Suprapubic skin (tissue), 4 donors: ENCODE measurements around the gene EIF2S3. TPM values are rescaled to one million over a fixed set of nuclear protein-coding genes. Genes with fewer than 3 reads are reported as not detected.
"Not testable (repeated sequence)": the region's sequence is repeated elsewhere in the genome, so short reads cannot be mapped to it uniquely, and the experiment has no call there.

Experiments used
- DNase-seq, 2 donors: peaks; one replicate each; pipeline ENCODE4 v3.0.0-alpha.2; 2019; ENCODE audit warnings: low spot score in 2 of 2
- H3K27ac ChIP-seq: fragments of 200-600 bp; sonication (generic); one replicate; pipeline ENCODE4 v1.5.1; 2019
- H3K27me3 ChIP-seq: fragments of 200-600 bp; sonication (generic); one replicate; pipeline ENCODE4 v1.5.1; 2019
- H3K36me3 ChIP-seq: fragments of 200-600 bp; sonication (generic); one replicate; pipeline ENCODE4 v1.5.1; 2019
- H3K4me1 ChIP-seq: fragments of 200-600 bp; sonication (generic); one replicate; pipeline ENCODE4 v1.5.1; 2019
- H3K4me3 ChIP-seq: fragments of 200-600 bp; sonication (generic); one replicate; pipeline ENCODE4 v1.5.1; 2019; ENCODE audit warnings: mild to moderate bottlenecking
- H3K9me3 ChIP-seq: fragments of 200-600 bp; sonication (generic); one replicate; pipeline ENCODE4 v1.5.1; 2019
- EP300 ChIP-seq: sonication (generic); formaldehyde crosslinking; IDR thresholded peaks from one replicate; pipeline ENCODE4 v1.6.1; 2017; ENCODE audit warnings: antibody characterized with exemption
- POLR2A ChIP-seq, 2 donors: fragments of 450-650 bp; IDR thresholded peaks; one replicate each; pipeline ENCODE4 v1.6.1; 2017; ENCODE audit warnings: antibody characterized with exemption in 2 of 2, mild to moderate bottlenecking in 2 of 2, moderate library complexity in 2 of 2
- POLR2AphosphoS5 ChIP-seq, 3 donors: sonication (generic); formaldehyde crosslinking; IDR thresholded peaks; one replicate each; pipeline ENCODE4 v1.6.1; 2017; ENCODE audit warnings: antibody characterized with exemption in 3 of 3
- WGBS: methylation state at CpG from one replicate; pipeline ENCODE4 v1.1.5; 2018; 5-methylcytosine and 5-hydroxymethylcytosine counted together
- total RNA-seq, 4 donors: library from RNA; depleted of rRNA; stranded (reverse); fragments of >200 nt; gene quantifications; one replicate each; pipeline ENCODE4 v1.1.0, GENCODE V29; 2016
- TF ChIP-seq, protein P1 (sequence below), 2 donors: fragments of 200-600 bp in 1 of 2; fragments of 450-650 bp in 1 of 2; sonication (generic) in 1 of 2; IDR thresholded peaks; one replicate each; pipeline ENCODE4 v1.5.1; 2016 to 2019; ENCODE audit warnings: antibody characterized with exemption in 2 of 2, mild to moderate bottlenecking in 1 of 2, moderate library complexity in 1 of 2

EIF2S3 gene
- total RNA-seq, 4 donors from 2014 or later: 111 to 118 (median 115) TPM

DNA sequence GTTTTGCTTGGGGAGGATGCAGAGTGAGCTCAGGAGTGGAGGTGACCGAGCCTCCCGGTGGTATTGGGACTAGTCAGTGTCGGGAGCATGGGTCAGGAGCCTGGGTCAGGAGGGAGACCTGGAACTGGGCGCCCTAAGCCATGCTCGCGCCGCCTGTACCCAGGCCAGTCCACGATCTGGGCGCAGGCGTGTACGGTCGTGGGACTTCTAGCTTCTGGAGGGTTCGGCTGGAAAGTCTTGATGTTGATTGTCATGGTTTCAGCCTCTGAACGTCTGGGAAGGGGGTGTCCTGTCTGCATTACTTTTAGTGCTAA, 244 bp downstream of the EIF2S3 start:
- WGBS: 3% methylated on average over 11 of the region's 14 CpGs
- H3K4me3 ChIP-seq: no peak overlapping the region
- no peak for DNase-seq

DNA sequence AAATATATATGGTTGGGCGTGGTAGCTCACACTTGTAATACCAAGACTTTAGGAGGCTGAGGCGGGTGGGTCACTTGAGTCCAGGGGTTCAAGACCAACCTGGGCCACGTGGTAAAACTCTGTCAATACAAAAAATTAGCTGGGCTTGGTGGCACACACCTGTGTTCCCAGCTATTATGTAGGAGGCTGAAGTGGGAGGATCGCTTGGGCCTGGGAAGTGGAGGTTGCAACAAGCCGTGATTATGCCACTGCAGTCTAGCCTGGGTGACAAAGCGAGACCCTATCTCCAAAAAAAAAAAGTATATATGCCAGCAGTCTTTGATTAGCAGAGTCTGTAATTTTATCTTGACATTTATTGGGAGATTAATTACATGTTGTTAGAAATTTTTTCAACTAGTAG, 8.7 kb downstream of the EIF2S3 start:
- Histone ChIP-seq H3K36me3 (peaks cover 62% of the 10 kb centered on the region), H3K27me3 (no peaks in the 10 kb centered on the region), H3K4me1 (no peaks in the 10 kb centered on the region), H3K27ac (no peak overlapping the region), H3K4me3 (no peak overlapping the region), H3K9me3 (no peaks in the 10 kb centered on the region)
- whole genome bisulfite sequencing: 92% methylated on average over 6 of the region's 6 CpGs
- TF ChIP-seq EP300 (no peak), POLR2A (IDR thresholded peaks at IDR 0.05) (no peak), POLR2AphosphoS5 (IDR thresholded peaks at IDR 0.05) (no peak)
- TF ChIP-seq, protein P1, sequence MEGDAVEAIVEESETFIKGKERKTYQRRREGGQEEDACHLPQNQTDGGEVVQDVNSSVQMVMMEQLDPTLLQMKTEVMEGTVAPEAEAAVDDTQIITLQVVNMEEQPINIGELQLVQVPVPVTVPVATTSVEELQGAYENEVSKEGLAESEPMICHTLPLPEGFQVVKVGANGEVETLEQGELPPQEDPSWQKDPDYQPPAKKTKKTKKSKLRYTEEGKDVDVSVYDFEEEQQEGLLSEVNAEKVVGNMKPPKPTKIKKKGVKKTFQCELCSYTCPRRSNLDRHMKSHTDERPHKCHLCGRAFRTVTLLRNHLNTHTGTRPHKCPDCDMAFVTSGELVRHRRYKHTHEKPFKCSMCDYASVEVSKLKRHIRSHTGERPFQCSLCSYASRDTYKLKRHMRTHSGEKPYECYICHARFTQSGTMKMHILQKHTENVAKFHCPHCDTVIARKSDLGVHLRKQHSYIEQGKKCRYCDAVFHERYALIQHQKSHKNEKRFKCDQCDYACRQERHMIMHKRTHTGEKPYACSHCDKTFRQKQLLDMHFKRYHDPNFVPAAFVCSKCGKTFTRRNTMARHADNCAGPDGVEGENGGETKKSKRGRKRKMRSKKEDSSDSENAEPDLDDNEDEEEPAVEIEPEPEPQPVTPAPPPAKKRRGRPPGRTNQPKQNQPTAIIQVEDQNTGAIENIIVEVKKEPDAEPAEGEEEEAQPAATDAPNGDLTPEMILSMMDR (IDR thresholded peaks at IDR 0.05): no peak
- DNase-seq: no peak

More for the DNA sequence above, 244 bp downstream of the EIF2S3 start:
- Histone ChIP-seq H3K9me3 (no peaks in the 10 kb centered on the region), H3K4me1 (no peaks in the 10 kb centered on the region), H3K27me3 (no peaks in the 10 kb centered on the region), H3K36me3 (peaks cover 9% of the 10 kb centered on the region), H3K27ac (peak overlapping the region; percentile 90)
- TF ChIP-seq, protein P1 (IDR thresholded peaks at IDR 0.05): no peak
- TF ChIP-seq POLR2A (IDR thresholded peaks at IDR 0.05): no peak
- TF ChIP-seq POLR2AphosphoS5 (IDR thresholded peaks at IDR 0.05): no peak
- TF ChIP-seq EP300: no peak

DNA sequence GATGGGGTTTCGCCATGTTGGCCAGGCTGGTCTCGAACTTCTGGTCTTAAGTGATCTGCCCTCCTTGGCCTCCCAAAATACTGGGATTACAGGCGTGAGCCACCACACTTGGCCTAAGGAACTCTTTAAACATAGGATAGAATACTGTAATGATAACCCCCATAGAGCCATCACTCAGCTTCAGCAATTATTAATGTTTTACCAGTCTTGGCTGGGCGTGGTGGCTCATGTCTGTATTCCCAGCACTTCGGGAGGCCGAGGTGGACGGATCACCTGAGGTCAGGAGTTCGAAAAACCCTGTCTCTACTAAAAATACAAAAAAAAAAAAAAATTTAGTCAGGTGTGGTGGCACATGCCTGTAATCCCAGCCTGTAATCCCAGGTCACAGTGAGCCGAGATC, 15.1 kb downstream of the EIF2S3 start:
- TF ChIP-seq POLR2AphosphoS5 (IDR thresholded peaks at IDR 0.05): no peak
- no peak for TF ChIP-seq EP300
- TF ChIP-seq POLR2A (IDR thresholded peaks at IDR 0.05): no peak
- TF ChIP-seq, protein P1 (IDR thresholded peaks at IDR 0.05): no peak
- Histone ChIP-seq H3K36me3 (peaks cover 46% of the 10 kb centered on the region), H3K9me3 (no peaks in the 10 kb centered on the region), H3K27ac (no peak overlapping the region), H3K27me3 (no peaks in the 10 kb centered on the region), H3K4me1 (no peaks in the 10 kb centered on the region), H3K4me3 (no peak overlapping the region)
- DNase-seq: no peak
- 94% methylated on average over 9 of the region's 9 CpGs for WGBS

DNA sequence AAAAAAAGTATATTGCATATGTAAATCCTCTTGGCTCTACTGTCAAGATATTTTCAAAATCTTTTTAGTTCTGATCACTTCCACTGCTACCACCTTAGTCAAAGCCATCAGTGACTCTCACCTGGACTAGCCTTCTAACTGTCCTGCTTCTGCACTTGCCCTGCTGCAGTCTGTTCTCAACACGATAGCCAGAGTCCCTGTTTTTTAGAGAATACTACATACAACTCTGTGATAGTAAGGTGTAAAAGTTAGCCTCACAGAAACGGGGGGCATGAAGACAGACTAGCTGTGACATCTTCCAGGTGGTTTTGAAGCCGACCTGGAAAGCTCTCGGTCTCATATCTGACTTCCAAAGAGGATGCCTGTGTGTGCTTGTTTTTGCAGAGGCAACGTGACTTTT, 24.7 kb downstream of the EIF2S3 start:
- no peak for DNase-seq
- no peaks in the 10 kb centered on the region for H3K9me3 ChIP-seq
- TF ChIP-seq EP300 (no peak), POLR2AphosphoS5 (IDR thresholded peaks at IDR 0.05) (no peak), POLR2A (IDR thresholded peaks at IDR 0.05) (no peak)
- TF ChIP-seq, protein P1 (IDR thresholded peaks at IDR 0.05): no peak
- H3K4me3 ChIP-seq: no peak overlapping the region
- H3K27ac ChIP-seq: no peak overlapping the region
- no peaks in the 10 kb centered on the region for H3K27me3 ChIP-seq
- 68% methylated on average over 5 of the region's 5 CpGs for WGBS
- no peaks in the 10 kb centered on the region for H3K4me1 ChIP-seq
- H3K36me3 ChIP-seq: peaks cover 24% of the 10 kb centered on the region

- H3K36me3 ChIP-seq: peaks cover 21% of the 10 kb centered on the region
- not testable (repeated sequence) for H3K9me3 ChIP-seq, H3K27me3 ChIP-seq, H3K27ac ChIP-seq, DNase-seq, H3K4me3 ChIP-seq, H3K4me1 ChIP-seq
- WGBS: 76% methylated on average over 8 of the region's 8 CpGs
Measured at GRCh38 chrX:24080245-24080644, 25.5 kb downstream of the EIF2S3 start.

DNA sequence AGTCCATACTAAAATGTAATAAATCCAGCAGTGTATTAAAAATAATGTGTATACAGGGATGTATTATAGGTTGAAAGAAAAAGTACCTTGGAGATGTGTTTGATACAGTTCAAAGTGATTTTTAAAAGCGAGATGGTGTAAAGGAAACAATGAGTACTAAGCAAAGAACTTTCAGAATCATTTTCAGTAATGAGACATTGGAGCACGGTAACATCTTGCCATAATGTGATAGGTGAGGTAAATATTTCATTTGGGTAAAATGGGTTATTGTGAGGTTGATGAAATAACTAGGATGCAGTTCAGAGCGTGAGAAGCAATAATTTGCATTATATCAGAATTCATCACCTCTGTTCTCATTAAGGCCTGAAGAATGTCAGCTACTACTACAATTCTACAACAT, 25.9 kb downstream of the EIF2S3 start:
- Histone ChIP-seq H3K27ac (no peak overlapping the region), H3K4me1 (no peaks in the 10 kb centered on the region), H3K9me3 (no peaks in the 10 kb centered on the region), H3K4me3 (no peak overlapping the region), H3K27me3 (no peaks in the 10 kb centered on the region), H3K36me3 (peaks cover 17% of the 10 kb centered on the region)
- WGBS: 84% methylated on average over 3 of the region's 3 CpGs
- no peak for DNase-seq
- TF ChIP-seq, protein P1 (IDR thresholded peaks at IDR 0.05): no peak
- no peak for TF ChIP-seq EP300
- no peak for TF ChIP-seq POLR2AphosphoS5 (IDR thresholded peaks at IDR 0.05)
- TF ChIP-seq POLR2A (IDR thresholded peaks at IDR 0.05): no peak
